Measurements from ENCODE around the gene MYO3B. TPM values are rescaled to one million over a fixed set of nuclear protein-coding genes. Genes with fewer than 3 reads are reported as not detected.
A peak's percentile ranks its signal among the peaks of the same experiment; 100 is the strongest.

Gene MYO3B
- total and polyA plus RNA-seq, 2 donors (not counting 3 experiments of a cell fraction or from before 2014, with no cell fraction given) = 0.03 TPM; not detected in 1

DNA sequence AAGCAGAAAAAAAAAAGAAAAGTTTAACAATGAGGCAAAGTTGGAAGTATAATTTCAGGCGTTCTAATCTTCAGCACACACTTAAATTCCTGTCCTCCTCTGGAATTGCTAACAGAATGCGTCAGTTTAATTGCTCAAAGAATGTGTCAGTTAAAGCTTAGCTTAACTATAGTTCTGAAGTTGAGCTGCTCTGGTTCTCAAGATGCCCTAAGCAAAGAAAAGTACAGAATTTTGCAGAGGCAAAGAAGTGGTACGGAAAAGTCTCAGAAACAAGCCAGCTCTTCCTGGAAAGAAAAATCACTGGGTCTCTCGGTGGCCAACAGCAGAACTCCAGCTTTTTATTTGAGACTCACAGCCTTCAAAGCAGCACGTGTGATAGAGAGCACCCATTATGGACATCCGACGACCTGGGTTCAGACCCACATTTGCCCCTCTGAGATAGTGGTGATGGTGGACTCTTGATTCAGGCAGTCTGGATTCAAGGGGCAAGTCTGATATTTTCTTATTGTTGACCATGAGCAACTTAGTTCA, 22.2 kb upstream of the MYO3B start:
- intact Hi-C loops (cut with micrococcal nuclease) (loop anchor here (5.0 kb wide), 4 partner anchors 58 to 328 kb away; partner anchors contain the start of gene UBR3), dilution Hi-C loops (cut with MboI; ENCODE audit: extremely low pct_ligation_motif_present, low sequenced_read_pairs) (no loop called here)
- H4K20me1 ChIP-seq (replicated peaks; ENCODE audit: control insufficient read depth, extremely low read depth, insufficient read depth, low read length) = no peaks in the 10 kb centered on the region
- ChIA-PET CTCF (interaction anchor here (0.6 to 1.8 kb wide), 23 partner anchors 9 to 224 kb away, joined by 3 to 13 read pairs (median 4); partner anchors contain the start of gene MYO3B), POLR2A (interaction anchor here (1.2 kb wide), 1 partner anchor 82 kb away, joined by 4 read pairs; no protein-coding TSS in a partner anchor)
- H3K9ac ChIP-seq (replicated peaks; ENCODE audit: extremely low read depth, insufficient read depth, low read length) = peak overlapping the region; percentile 50
- peak overlapping the region; percentile 69 for H3K27ac ChIP-seq (ENCODE audit: insufficient read depth, low read depth, low read length)
- TF ChIP-seq MYC (IDR thresholded peaks at IDR 0.05; ENCODE audit: low read depth, low read length) (no peak), POLR2AphosphoS5 (IDR thresholded peaks at IDR 0.05; ENCODE audit: insufficient read depth, low read depth, low read length) (no peak), POLR2A (IDR thresholded peaks at IDR 0.05; ENCODE audit: low read depth, low read length) (no peak), FOS (IDR thresholded peaks at IDR 0.05; ENCODE audit: borderline replicate concordance, insufficient read depth, low read length) (no peak), MAX (IDR thresholded peaks at IDR 0.05; ENCODE audit: insufficient read depth, insufficient read length) (no peak), EZH2 (IDR thresholded peaks at IDR 0.05; ENCODE audit: borderline replicate concordance, low read depth, low read length, severe bottlenecking) (no peak), GATA2 (IDR thresholded peaks at IDR 0.05; ENCODE audit: insufficient read depth, insufficient read length, low read depth, low read length) (no peak), JUN (IDR thresholded peaks at IDR 0.05; ENCODE audit: borderline replicate concordance, insufficient read depth, insufficient read length, low read depth) (no peak)
- TF ChIP-seq, protein P1, sequence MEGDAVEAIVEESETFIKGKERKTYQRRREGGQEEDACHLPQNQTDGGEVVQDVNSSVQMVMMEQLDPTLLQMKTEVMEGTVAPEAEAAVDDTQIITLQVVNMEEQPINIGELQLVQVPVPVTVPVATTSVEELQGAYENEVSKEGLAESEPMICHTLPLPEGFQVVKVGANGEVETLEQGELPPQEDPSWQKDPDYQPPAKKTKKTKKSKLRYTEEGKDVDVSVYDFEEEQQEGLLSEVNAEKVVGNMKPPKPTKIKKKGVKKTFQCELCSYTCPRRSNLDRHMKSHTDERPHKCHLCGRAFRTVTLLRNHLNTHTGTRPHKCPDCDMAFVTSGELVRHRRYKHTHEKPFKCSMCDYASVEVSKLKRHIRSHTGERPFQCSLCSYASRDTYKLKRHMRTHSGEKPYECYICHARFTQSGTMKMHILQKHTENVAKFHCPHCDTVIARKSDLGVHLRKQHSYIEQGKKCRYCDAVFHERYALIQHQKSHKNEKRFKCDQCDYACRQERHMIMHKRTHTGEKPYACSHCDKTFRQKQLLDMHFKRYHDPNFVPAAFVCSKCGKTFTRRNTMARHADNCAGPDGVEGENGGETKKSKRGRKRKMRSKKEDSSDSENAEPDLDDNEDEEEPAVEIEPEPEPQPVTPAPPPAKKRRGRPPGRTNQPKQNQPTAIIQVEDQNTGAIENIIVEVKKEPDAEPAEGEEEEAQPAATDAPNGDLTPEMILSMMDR (IDR thresholded peaks at IDR 0.05; ENCODE audit: extremely low read depth in 1 of 2, insufficient read depth in 1 of 2, low read depth in 1 of 2, low read length in 2 of 2) = no peak
- peaks cover 28% of the 10 kb centered on the region for H3K4me1 ChIP-seq (ENCODE audit: control insufficient read depth, extremely low read depth, insufficient read depth, low read length)
- H2AFZ ChIP-seq (ENCODE audit: low read depth, low read length) = peak overlapping the region; percentile 66
- H3K9me3 ChIP-seq (replicated peaks; ENCODE audit: control insufficient read depth, insufficient read depth, low read length) = no peaks in the 10 kb centered on the region
- BruUV-seq (replicated peaks) = no TSS peak
- H3K27me3 ChIP-seq (ENCODE audit: control insufficient read depth in 2 of 2, insufficient read depth in 2 of 2, low read length in 2 of 2) = no peaks in the 10 kb centered on the region
- DNase-seq (ENCODE audit: low read depth, low spot score) (no peak), FAIRE-seq (peak; percentile 35)
- no peaks in the 10 kb centered on the region for H3K9me1 ChIP-seq (replicated peaks; ENCODE audit: control insufficient read depth, extremely low read depth, insufficient read depth, low read length)
- H3K4me2 ChIP-seq (ENCODE audit: insufficient read depth, low read length) = peak overlapping the region; percentile 44
- no peaks in the 10 kb centered on the region for H3K79me2 ChIP-seq (ENCODE audit: control insufficient read depth, insufficient read depth, low read length)
- no peaks in the 10 kb centered on the region for H3K36me3 ChIP-seq (ENCODE audit: control insufficient read depth in 2 of 2, extremely low read depth in 1 of 2, insufficient read depth in 2 of 2, low read length in 2 of 2)
- H3K4me3 ChIP-seq (replicated peaks in 1 of 3; ENCODE audit: insufficient read depth in 1 of 3, low read depth in 1 of 3, low read length in 3 of 3) = peak overlapping the region in 1 of 3 experiments; percentile 8
